SK-N-SH (cell line): ENCODE data around the gene KERA. TPM values are rescaled to one million over a fixed set of nuclear protein-coding genes. Genes with fewer than 3 reads are reported as not detected.

Experiments used
- CTCF ChIA-PET: fragments of 300-600, 350-600 bp; formaldehyde crosslinking; extraction: SDS; loops from one replicate; lab custom pipeline; 2021; lab: Yijun Ruan, JAX
- POLR2A ChIA-PET: fragments of 350-600 bp; sonication (Branson Sonifier 250); formaldehyde crosslinking; extraction: SDS; loops from one replicate; lab custom pipeline; 2020; ENCODE audit warnings: antibody characterized with exemption, inconsistent platforms; lab: Yijun Ruan, JAX
- DNase-seq: peaks from one replicate; pipeline ENCODE4 v3.0.0; 2012
- H2AFZ ChIP-seq: fragments of 200-600 bp; sonication (generic); 2 replicates; pipeline ENCODE4 v1.8.1; 2016; ENCODE audit warnings: antibody characterized with exemption, mild to moderate bottlenecking, low read depth
- H3F3A ChIP-seq: fragments of 200-600 bp; sonication (generic); replicated peaks from 2 replicates; pipeline ENCODE3; 2016; ENCODE audit warnings: antibody characterized with exemption, mild to moderate bottlenecking; ENCODE audit not compliant: insufficient read depth
- H3K27ac ChIP-seq, 2 experiments: fragments of 200-500 bp in 1 of 2; fragments of 200-600 bp in 1 of 2; sonication (Bioruptor generic) in 1 of 2; sonication (generic), shearing (Covaris generic) in 1 of 2; 2 replicates each; pipeline versions ENCODE4 v1.5.1 to v1.6.1; 2014 to 2016; ENCODE audit warnings: low read depth in 2 of 2, inconsistent platforms in 1 of 2, low read length in 1 of 2, mild to moderate bottlenecking in 1 of 2, mixed read lengths in 1 of 2
- H3K27me3 ChIP-seq: fragments of 200-600 bp; sonication (generic), shearing (Covaris generic); 2 replicates; pipeline ENCODE4 v1.6.1; 2016; ENCODE audit warnings: mixed run types; ENCODE audit not compliant: insufficient read depth
- H3K36me3 ChIP-seq, 2 experiments: fragments of 200-500 bp in 1 of 2; fragments of 200-600 bp in 1 of 2; sonication (Bioruptor generic) in 1 of 2; sonication (generic) in 1 of 2; replicated peaks in 1 of 2; 2 replicates each; pipeline versions ENCODE3 to v1.5.1; 2014 to 2016; ENCODE audit warnings: low read length in 1 of 2, mild to moderate bottlenecking in 1 of 2; ENCODE audit not compliant: insufficient read depth in 2 of 2, control insufficient read depth in 1 of 2
- H3K4me1 ChIP-seq, 2 experiments: fragments of 200-500 bp in 1 of 2; fragments of 200-600 bp in 1 of 2; sonication (Bioruptor generic) in 1 of 2; sonication (generic), shearing (Covaris generic) in 1 of 2; 2 replicates each; pipeline versions ENCODE4 v1.5.1 to v1.6.1; 2014 to 2016; ENCODE audit warnings: low read depth in 1 of 2, low read length in 1 of 2, mixed run types in 1 of 2; ENCODE audit not compliant: insufficient read depth in 2 of 2, control insufficient read depth in 1 of 2
- H3K4me2 ChIP-seq: fragments of 200-600 bp; sonication (generic), shearing (Covaris generic); 2 replicates; pipeline ENCODE4 v1.6.1; 2017; ENCODE audit warnings: mixed run types
- H3K4me3 ChIP-seq, 2 experiments: fragments of 200-500 bp in 1 of 2; fragments of 200-600 bp in 1 of 2; sonication (Bioruptor generic) in 1 of 2; sonication (generic), shearing (Covaris generic) in 1 of 2; 2 replicates each; pipeline versions ENCODE4 v1.5.1 to v1.8.1; 2014 to 2016; ENCODE audit warnings: low read depth in 2 of 2, inconsistent platforms in 1 of 2, low read length in 1 of 2, mild to moderate bottlenecking in 1 of 2, mixed read lengths in 1 of 2, moderate library complexity in 1 of 2
- H3K79me2 ChIP-seq: fragments of 200-600 bp; sonication (generic); 2 replicates; pipeline ENCODE4 v1.8.1; 2017; ENCODE audit warnings: mild to moderate bottlenecking; ENCODE audit not compliant: insufficient read depth
- H3K9ac ChIP-seq: fragments of 200-600 bp; sonication (generic); 2 replicates; pipeline ENCODE4 v1.6.1; 2017; ENCODE audit warnings: mixed run types
- H3K9me2 ChIP-seq: fragments of 200-600 bp; sonication (generic); 2 replicates; pipeline ENCODE4 v1.6.1; 2017; ENCODE audit warnings: mixed run types
- H3K9me3 ChIP-seq: fragments of 200-600 bp; sonication (generic); 2 replicates; pipeline ENCODE4 v1.6.1; 2017; ENCODE audit warnings: mixed run types, mild to moderate bottlenecking, moderate library complexity
- H4K20me1 ChIP-seq: fragments of 200-600 bp; sonication (generic); 2 replicates; pipeline ENCODE4 v1.6.1; 2017; ENCODE audit warnings: mild to moderate bottlenecking, mixed run types; ENCODE audit not compliant: insufficient read depth
- CHD2 ChIP-seq: fragments of 150-350 bp; IDR thresholded peaks from 2 replicates; pipeline ENCODE4 v1.6.1; 2018; ENCODE audit warnings: low read length; ENCODE audit not compliant: partially characterized antibody
- ELF1 ChIP-seq: IDR thresholded peaks from 2 replicates; pipeline ENCODE4 v1.4.0; 2012
- EZH2phosphoT487 ChIP-seq: fragments of 200-600 bp; sonication (generic); IDR thresholded peaks from 2 replicates; pipeline ENCODE4 v1.6.1; 2017; ENCODE audit warnings: low read depth, mixed run types, mild to moderate bottlenecking, antibody characterized with exemption, moderate library complexity, borderline replicate concordance
- FOSL2 ChIP-seq: IDR thresholded peaks from 2 replicates; pipeline ENCODE4 v1.4.0; 2012; ENCODE audit warnings: low read depth, mild to moderate bottlenecking, moderate library complexity, borderline replicate concordance
- FOXJ3 ChIP-seq: sonication (generic); formaldehyde crosslinking; IDR thresholded peaks from 2 replicates; pipeline ENCODE4 v1.5.1; 2020; ENCODE audit warnings: mild to moderate bottlenecking, missing genetic modification reagents
- FOXM1 ChIP-seq: IDR thresholded peaks from 2 replicates; pipeline ENCODE4 v1.4.0; 2012; ENCODE audit warnings: low read depth, mild to moderate bottlenecking
- GABPA ChIP-seq: IDR thresholded peaks from 2 replicates; pipeline ENCODE4 v1.4.0; 2012; ENCODE audit warnings: low read depth, mild to moderate bottlenecking
- MXI1 ChIP-seq: IDR thresholded peaks from 2 replicates; pipeline ENCODE4 v1.6.1; 2012; ENCODE audit warnings: mild to moderate bottlenecking, low read depth, low read length, improper control_type of control experiment
- NFIC ChIP-seq: IDR thresholded peaks from 2 replicates; pipeline ENCODE4 v1.4.0; 2012; ENCODE audit warnings: borderline replicate concordance
- RAD21 ChIP-seq: IDR thresholded peaks from 2 replicates; pipeline ENCODE4 v1.6.1; 2012; ENCODE audit warnings: mild to moderate bottlenecking, low read length
- RXRA ChIP-seq: IDR thresholded peaks from 2 replicates; pipeline ENCODE4 v1.4.0; 2012; ENCODE audit warnings: low read depth, mild to moderate bottlenecking, borderline replicate concordance
- SIN3A ChIP-seq: IDR thresholded peaks from 2 replicates; pipeline ENCODE4 v1.6.1; 2012; ENCODE audit warnings: low read depth, mild to moderate bottlenecking, low read length, moderate library complexity, borderline replicate concordance
- TAF1 ChIP-seq: IDR thresholded peaks from 2 replicates; pipeline ENCODE4 v1.6.1; 2012; ENCODE audit warnings: low read depth, mild to moderate bottlenecking, low read length, moderate library complexity, borderline replicate concordance
- TCF12 ChIP-seq: IDR thresholded peaks from 2 replicates; pipeline ENCODE4 v1.4.0; 2012
- TEAD4 ChIP-seq: IDR thresholded peaks from 2 replicates; pipeline ENCODE4 v1.4.0; 2012; ENCODE audit warnings: mild to moderate bottlenecking, borderline replicate concordance; ENCODE audit not compliant: insufficient read depth
- polyA plus RNA-seq, 3 experiments: library from polyadenylated mRNA; depleted of rRNA; stranded (reverse); fragments of >200 nt; gene quantifications; 2 replicates each; pipeline ENCODE4 v1.2.3, GENCODE V29; 2012
- TF ChIP-seq, protein P1 (sequence below): IDR thresholded peaks from 2 replicates; pipeline ENCODE4 v1.6.1; 2012; ENCODE audit warnings: mild to moderate bottlenecking, low read depth, low read length, moderate library complexity
- TF ChIP-seq, protein P2 (sequence below): IDR thresholded peaks from 2 replicates; pipeline ENCODE4; 2012
- TF ChIP-seq, protein P3 (sequence below): IDR thresholded peaks from 2 replicates; pipeline ENCODE4 v1.4.0; 2012; ENCODE audit warnings: low read depth, borderline replicate concordance

The KERA gene
- polyA plus RNA-seq, 1 of the 3 experiments (the other 2 are of a cell fraction): not detected

DNA sequence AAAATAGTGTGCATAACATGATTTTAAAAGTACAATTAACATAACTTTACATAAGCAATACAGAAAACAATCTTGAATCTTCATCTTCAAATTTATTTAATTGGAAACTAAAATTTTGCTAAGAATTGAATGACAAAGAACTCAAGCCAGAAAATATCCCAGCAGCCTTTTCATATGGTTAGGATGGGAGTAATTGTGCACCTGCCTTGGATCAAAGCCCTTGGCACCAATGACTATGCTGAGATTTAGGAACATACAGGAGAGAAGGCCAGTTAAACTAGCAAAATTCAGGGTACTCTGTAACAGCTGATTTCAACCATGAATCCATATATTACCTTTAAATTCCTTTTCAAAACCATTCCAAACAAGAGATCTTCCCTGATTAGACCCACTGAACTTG lies 5.8 kb downstream of the KERA start:
- Histone ChIP-seq H3K9me3 (no peaks in the 10 kb centered on the region), H3K27ac (no peak overlapping the region), H3K4me2 (no peak overlapping the region), H2AFZ (no peak overlapping the region), H3K79me2 (no peaks in the 10 kb centered on the region), H3K36me3 (no peaks in the 10 kb centered on the region), H3F3A (no peaks in the 10 kb centered on the region), H4K20me1 (no peaks in the 10 kb centered on the region), H3K4me1 (no peaks in the 10 kb centered on the region; a peak in 1 of 4 replicates), H3K9me2 (no peaks in the 10 kb centered on the region), H3K27me3 (no peaks in the 10 kb centered on the region)
- POLR2A ChIA-PET: no interaction called here
- no peak for DNase-seq
- CTCF ChIA-PET: no interaction called here
- TF ChIP-seq, protein P1, sequence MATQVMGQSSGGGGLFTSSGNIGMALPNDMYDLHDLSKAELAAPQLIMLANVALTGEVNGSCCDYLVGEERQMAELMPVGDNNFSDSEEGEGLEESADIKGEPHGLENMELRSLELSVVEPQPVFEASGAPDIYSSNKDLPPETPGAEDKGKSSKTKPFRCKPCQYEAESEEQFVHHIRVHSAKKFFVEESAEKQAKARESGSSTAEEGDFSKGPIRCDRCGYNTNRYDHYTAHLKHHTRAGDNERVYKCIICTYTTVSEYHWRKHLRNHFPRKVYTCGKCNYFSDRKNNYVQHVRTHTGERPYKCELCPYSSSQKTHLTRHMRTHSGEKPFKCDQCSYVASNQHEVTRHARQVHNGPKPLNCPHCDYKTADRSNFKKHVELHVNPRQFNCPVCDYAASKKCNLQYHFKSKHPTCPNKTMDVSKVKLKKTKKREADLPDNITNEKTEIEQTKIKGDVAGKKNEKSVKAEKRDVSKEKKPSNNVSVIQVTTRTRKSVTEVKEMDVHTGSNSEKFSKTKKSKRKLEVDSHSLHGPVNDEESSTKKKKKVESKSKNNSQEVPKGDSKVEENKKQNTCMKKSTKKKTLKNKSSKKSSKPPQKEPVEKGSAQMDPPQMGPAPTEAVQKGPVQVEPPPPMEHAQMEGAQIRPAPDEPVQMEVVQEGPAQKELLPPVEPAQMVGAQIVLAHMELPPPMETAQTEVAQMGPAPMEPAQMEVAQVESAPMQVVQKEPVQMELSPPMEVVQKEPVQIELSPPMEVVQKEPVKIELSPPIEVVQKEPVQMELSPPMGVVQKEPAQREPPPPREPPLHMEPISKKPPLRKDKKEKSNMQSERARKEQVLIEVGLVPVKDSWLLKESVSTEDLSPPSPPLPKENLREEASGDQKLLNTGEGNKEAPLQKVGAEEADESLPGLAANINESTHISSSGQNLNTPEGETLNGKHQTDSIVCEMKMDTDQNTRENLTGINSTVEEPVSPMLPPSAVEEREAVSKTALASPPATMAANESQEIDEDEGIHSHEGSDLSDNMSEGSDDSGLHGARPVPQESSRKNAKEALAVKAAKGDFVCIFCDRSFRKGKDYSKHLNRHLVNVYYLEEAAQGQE: no peak
- TF ChIP-seq, protein P2, sequence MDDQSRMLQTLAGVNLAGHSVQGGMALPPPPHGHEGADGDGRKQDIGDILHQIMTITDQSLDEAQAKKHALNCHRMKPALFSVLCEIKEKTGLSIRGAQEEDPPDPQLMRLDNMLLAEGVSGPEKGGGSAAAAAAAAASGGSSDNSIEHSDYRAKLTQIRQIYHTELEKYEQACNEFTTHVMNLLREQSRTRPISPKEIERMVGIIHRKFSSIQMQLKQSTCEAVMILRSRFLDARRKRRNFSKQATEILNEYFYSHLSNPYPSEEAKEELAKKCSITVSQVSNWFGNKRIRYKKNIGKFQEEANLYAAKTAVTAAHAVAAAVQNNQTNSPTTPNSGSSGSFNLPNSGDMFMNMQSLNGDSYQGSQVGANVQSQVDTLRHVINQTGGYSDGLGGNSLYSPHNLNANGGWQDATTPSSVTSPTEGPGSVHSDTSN: no peak
- TF ChIP-seq MXI1 (no peak), TEAD4 (no peak), FOSL2 (no peak), CHD2 (no peak), RXRA (no peak), FOXJ3 (CRISPR knock-in tag) (no peak), EZH2phosphoT487 (no peak), FOXM1 (no peak), TCF12 (no peak), SIN3A (no peak), RAD21 (no peak), ELF1 (no peak), NFIC (no peak), TAF1 (no peak), GABPA (no peak)
- TF ChIP-seq, protein P3, sequence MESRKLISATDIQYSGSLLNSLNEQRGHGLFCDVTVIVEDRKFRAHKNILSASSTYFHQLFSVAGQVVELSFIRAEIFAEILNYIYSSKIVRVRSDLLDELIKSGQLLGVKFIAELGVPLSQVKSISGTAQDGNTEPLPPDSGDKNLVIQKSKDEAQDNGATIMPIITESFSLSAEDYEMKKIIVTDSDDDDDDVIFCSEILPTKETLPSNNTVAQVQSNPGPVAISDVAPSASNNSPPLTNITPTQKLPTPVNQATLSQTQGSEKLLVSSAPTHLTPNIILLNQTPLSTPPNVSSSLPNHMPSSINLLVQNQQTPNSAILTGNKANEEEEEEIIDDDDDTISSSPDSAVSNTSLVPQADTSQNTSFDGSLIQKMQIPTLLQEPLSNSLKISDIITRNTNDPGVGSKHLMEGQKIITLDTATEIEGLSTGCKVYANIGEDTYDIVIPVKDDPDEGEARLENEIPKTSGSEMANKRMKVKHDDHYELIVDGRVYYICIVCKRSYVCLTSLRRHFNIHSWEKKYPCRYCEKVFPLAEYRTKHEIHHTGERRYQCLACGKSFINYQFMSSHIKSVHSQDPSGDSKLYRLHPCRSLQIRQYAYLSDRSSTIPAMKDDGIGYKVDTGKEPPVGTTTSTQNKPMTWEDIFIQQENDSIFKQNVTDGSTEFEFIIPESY: no peak
- TF ChIP-seq, all 33 proteins: peak for 0
- H3K9ac ChIP-seq: no peak overlapping the region
- H3K4me3 ChIP-seq: no peak overlapping the region
